Fibroblast of skin of right biceps (primary cell): ENCODE measurements around the gene UBQLN3.
A peak's percentile ranks its signal among the peaks of the same experiment; 100 is the strongest.

Experiments used
- DNase-seq: peaks from one replicate; pipeline ENCODE4 v3.0.0-alpha.2; 2013

UBQLN3 gene

GRCh38 chr11:5509803-5510202 lies at the start of gene UBQLN3:
Gene UBQLN3 (minus strand): TSS chr11:5509957. CDS start chr11:5509558, 399 bp downstream.
- no peak for DNase-seq

GRCh38 chr11:5557751-5558150 lies 48.0 kb upstream of the UBQLN3 start:
- no peak for DNase-seq

- DNase-seq: no peak
These were observed 46.9 kb upstream of the UBQLN3 start for GRCh38 chr11:5556596-5557188.

- DNase-seq: peak; percentile 16
These were observed 43.6 kb upstream of the UBQLN3 start for GRCh38 chr11:5553343-5553742.

GRCh38 chr11:5550440-5551095 lies 40.8 kb upstream of the UBQLN3 start:
- DNase-seq: peak; percentile 96

GRCh38 chr11:5548440-5548839 lies 38.7 kb upstream of the UBQLN3 start, which contains the start of gene OR52H1:
Gene OR52H1 (minus strand): TSS chr11:5548540. CDS start chr11:5545505, 3,035 bp downstream.
- DNase-seq: no peak

- DNase-seq: no peak
These were observed 38.2 kb upstream of the UBQLN3 start for GRCh38 chr11:5547982-5548381.

GRCh38 chr11:5546457-5546856 lies 36.7 kb upstream of the UBQLN3 start:
- peak; percentile 26 for DNase-seq

GRCh38 chr11:5541427-5541826 lies 31.7 kb upstream of the UBQLN3 start:
- no peak for DNase-seq

- DNase-seq: no peak
These were observed 26.7 kb upstream of the UBQLN3 start for GRCh38 chr11:5536482-5536881.

- no peak for DNase-seq
These were observed 24.3 kb upstream of the UBQLN3 start for GRCh38 chr11:5534046-5534445.

GRCh38 chr11:5531053-5531831 lies 21.5 kb upstream of the UBQLN3 start:
- no peak for DNase-seq

GRCh38 chr11:5528495-5528894 lies 18.7 kb upstream of the UBQLN3 start:
- DNase-seq: no peak

GRCh38 chr11:5527716-5528115 lies 18.0 kb upstream of the UBQLN3 start:
- DNase-seq: no peak

GRCh38 chr11:5524756-5525155 lies 15.0 kb upstream of the UBQLN3 start:
- no peak for DNase-seq

GRCh38 chr11:5522308-5522707 lies 12.6 kb upstream of the UBQLN3 start:
- no peak for DNase-seq

- no peak for DNase-seq
These were observed 11.8 kb upstream of the UBQLN3 start for GRCh38 chr11:5521540-5521939.

GRCh38 chr11:5516599-5516998 lies 6.8 kb upstream of the UBQLN3 start, which contains the start of gene UBQLNL:
Gene UBQLNL (minus strand): TSS chr11:5516699. CDS start chr11:5516441, 258 bp downstream.
- DNase-seq: no peak

GRCh38 chr11:5514841-5515240 lies 5.1 kb upstream of the UBQLN3 start:
- no peak for DNase-seq

GRCh38 chr11:5508605-5509004 lies 1.2 kb downstream of the UBQLN3 start:
- DNase-seq: no peak

GRCh38 chr11:5507933-5508305 lies 1.8 kb downstream of the UBQLN3 start:
- no peak for DNase-seq

GRCh38 chr11:5507177-5507932 lies 2.4 kb downstream of the UBQLN3 start:
- no peak for DNase-seq
